Kidney glomerular epithelial cell (primary cell): ENCODE measurements around the gene SPATA2L.
A peak's percentile ranks its signal among the peaks of the same experiment; 100 is the strongest.

Experiments used
- DNase-seq: peaks from one replicate; lab custom pipeline; 2025; lab: John Stamatoyannopoulos, UW

Gene SPATA2L

DNA sequence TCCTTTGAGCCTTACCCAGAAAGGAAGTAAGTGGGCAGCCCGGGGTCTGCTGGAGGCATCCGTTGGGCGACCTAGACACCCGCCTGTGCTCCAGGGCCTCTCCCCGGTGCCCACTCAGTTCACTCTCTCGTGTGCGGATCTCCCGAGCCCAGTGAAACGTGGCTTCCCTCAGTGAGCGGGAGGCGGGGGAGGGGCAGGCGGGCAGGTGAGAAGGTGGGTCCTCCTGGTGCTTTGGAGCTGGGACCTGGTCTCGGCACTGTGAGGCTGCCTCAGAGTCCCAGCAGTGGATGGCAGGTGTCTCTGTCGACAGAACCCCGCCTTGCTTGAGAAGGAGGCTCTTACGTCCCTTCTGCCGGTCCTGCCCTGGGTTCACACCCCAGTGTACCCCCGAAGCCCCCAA is 27.8 kb upstream of the SPATA2L start:
- no peak for DNase-seq

DNA sequence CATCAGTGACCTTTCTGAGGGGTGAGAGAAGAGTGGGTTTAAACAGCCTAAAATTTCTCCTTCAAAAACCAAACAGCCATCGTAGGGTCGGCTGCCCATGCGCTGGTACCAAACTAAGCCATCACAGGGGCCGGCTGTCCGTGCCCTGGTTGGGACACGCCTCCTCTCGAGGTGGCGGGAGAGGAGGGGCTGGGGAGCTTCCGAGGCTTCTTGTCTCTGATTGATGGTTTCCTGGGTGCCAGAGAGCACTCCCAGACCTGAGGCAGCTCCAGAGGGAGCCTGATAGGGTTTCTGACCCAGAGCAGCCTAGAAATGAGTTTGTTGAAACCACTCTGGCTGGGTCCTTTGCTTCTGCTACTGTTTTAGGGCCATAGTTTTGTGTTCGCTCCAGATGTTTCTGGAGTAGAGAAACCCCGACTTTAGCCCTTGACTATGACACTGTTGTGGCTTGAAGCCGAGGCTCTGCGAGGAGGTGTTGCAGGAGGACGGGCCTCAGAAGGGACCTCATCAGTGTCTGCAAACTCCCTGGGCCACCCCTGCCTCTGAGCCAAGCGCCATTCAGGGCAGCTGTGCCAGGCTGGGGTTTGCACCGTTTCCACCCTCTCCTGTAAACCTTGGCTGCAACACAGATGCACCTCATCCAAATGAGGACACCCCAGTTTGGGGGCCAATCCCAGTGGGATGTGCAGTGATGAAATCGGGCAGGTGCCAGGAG is 26.1 kb upstream of the SPATA2L start:
- DNase-seq, result no peak

DNA sequence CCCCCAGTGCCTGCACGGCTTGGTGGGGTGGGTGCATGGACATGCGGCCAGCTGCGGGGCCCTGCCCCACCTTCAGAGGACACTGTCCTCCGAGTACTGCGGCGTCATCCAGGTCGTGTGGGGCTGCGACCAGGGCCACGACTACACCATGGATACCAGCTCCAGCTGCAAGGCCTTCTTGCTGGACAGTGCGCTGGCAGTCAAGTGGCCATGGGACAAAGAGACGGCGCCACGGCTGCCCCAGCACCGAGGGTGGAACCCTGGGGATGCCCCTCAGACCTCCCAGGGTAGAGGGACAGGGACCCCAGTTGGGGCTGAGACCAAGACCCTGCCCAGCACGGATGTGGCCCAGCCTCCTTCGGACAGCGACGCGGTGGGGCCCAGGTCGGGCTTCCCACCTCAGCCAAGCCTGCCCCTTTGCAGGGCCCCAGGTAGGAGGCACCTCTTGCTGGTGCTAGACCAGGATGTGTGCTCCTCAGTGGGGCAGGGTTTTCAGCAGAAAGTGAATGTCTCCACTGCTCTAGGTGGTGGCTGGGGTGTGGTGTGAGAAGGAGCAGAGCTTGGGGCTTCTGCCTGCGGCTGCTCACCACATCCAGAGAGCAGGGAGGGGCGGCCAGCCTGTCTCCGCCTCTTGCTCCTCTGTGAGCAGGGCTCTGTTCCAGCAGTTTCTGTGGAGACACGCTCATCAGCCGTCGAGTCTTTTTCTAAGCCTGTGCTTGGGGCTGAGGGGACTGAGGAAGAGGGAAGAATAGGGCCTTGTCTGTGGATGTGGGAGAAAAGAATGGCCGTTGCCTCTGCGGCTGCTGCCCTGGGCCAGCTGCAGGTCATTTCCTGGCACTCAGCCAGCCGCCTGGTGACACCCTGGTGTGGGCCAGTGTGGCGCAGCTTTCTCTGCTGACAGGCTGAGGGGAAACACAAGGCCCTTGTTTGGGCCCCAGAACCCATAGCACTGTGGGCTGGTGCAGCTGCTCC is 22.1 kb upstream of the SPATA2L start:
- DNase-seq, result no peak

DNA sequence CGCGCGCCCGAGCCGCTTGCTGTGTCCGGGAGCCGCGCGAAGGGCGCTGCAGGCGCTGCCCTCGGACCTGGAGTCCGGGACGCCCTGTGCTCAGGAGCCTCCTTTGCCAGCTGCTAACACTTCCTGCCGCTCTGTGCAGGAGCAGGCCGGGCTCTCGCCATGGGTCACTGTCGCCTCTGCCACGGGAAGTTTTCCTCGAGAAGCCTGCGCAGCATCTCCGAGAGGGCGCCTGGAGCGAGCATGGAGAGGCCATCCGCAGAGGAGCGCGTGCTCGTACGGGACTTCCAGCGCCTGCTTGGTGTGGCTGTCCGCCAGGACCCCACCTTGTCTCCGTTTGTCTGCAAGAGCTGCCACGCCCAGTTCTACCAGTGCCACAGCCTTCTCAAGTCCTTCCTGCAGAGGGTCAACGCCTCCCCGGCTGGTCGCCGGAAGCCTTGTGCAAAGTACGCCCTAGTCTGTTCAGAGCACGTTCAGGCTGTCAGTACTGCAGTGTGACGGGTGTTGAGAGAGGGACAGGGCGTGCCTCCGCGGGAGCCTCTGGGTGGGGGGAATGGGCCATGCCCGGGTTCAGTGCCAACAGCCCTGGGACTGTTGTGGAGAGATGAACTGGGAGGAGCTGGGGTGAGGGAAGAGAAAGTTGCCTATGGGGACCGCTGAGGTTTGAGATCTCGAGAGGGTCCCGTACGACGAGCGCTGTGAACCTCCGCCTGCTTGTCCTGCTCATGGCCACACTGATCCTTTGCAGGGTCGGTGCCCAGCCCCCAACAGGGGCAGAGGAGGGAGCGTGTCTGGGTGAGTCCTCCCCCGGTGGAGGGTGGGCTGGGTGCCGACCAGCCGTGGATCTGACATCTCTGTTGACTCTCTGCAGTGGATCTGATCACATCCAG is 21.1 kb upstream of the SPATA2L start:
- DNase-seq, result no peak

DNA sequence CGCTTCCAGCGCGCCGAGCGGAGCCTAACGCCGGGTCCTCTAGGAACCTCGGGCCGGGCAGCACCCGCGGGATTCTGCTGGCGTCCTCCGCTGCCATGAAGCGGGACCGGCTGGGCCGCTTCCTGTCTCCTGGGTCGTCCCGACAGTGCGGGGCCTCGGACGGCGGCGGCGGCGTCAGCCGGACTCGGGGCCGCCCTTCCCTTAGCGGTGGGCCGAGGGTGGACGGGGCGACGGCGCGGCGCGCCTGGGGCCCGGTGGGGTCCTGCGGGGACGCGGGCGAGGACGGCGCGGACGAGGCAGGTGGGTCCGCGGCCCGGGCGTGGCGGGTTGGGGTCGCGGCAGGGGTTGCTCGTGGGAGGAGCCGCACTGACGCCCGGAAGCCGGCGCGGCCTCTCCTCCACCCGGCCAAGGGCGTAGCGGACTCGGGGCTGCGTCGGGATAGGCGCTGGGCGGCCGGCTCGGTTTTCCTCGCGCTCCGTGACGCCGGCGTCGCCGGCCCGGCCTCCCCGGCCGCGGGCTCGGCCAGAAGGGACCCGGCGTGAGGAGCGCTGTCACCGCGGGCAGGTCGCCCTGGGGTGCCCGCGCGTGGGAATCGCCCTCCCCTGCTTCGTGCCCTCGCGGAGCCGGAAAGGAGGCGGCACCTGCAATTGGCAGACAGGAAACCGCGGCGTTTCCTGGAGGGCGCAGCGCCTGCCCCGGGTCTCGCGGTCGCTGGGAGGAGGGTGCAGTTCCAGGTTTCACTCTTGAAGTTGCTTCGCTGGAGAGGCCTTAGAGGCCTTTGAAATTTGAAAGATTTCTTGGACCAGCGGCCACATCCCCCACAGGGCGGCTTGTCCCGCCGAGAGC is 20.3 kb upstream of the SPATA2L start:
- DNase-seq, result peak; percentile 55

DNA sequence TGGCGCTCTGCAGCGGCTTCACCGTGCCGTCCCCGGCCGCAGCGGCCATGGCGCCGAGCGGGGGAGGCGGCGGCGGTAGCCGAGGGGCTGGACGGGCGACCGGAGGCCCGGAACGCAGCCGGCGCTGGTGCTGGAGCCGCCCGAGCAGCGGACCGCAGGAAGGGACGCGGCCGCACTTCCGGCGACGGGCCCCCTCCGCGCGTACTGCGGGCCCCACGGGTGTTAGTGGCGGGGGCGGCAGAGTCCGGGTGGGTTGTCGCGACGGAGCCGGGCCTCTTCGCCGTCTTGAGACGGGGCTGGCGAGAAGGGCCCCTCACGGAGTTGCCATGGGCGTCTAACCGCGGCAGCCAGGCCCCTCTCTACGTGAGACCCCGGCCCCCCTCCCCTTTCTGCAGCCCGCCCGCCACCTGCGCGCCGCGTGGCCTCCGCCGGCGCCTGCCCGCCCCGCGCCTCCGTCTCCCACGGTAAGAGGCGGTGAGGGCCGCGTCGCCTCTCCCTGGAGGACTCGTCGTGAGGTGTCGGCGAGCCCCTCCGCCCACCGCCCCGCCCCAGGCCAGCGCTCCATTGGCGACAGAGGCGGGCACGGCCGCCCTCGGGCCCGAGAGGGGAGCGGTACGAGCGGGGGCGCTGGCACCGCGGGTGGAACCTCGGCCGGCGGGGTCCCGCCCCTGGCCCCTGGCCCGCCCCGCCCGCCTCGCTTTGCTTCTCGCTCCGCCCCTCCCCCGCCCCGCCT is 19.5 kb upstream of the SPATA2L start, which contains the start of the genes VPS9D1 and ZNF276:
TSS of gene VPS9D1 (minus strand) at position 86 of the 733 bp plus-strand sequence. CDS start at position 49, 37 bp downstream.
TSS of gene ZNF276 (plus strand) at position 725 of the 733 bp plus-strand sequence. CDS start 104 bp downstream, outside the sequence.
- DNase-seq, result peak; percentile 69

DNA sequence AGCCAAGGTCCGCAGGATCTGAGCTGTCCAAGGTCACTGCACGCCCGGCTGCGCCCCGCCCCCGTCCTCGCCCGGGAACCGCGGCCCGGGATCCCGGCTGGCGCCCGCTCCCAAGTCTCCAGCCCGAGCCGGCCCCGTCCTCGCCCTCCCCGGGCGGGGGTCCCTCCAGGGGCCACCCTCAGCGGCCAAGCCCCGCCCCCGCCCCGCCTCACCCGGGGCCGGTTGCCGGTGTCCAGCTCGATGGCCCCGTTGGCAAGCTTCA is 19.0 kb upstream of the SPATA2L start:
- no peak for DNase-seq

DNA sequence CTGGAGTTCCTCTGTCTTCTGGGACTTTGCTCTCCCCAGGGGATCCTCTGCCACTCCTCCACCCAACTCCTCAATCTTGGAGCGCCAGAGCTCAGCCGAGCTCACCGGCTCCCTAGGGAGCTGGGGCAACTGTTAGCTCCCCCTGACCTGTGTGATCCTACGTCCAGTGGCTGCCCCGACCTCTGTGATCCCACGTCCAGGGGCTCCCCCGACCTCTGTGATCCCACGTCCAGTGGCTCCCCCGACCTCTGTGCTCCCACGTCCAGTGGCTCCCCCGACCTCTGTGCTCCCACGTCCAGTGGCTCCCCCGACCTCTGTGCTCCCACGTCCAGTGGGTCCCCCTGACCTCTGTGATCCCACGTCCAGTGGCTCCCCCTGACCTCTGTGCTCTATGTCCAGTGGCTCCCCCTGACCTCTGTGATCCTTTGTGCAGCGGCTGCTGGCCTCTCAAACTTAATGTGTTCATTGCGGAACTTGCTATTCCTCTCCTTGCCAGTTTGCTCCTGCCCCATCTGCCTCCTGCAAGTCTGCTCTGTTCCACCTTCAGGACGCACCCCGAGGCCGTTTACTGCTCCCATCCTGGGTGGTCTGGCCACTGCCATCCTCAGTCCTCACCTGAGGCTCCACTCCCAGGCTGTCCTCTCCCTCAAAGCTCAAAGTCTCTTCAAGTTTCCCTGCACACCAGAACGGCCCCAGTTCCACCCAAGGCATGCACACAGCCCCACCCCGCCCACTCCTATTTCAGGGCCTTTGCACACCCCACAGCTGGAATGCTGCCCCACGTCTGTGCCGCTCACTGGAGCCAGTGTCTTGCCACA is 16.4 kb upstream of the SPATA2L start:
- DNase-seq, result no peak

DNA sequence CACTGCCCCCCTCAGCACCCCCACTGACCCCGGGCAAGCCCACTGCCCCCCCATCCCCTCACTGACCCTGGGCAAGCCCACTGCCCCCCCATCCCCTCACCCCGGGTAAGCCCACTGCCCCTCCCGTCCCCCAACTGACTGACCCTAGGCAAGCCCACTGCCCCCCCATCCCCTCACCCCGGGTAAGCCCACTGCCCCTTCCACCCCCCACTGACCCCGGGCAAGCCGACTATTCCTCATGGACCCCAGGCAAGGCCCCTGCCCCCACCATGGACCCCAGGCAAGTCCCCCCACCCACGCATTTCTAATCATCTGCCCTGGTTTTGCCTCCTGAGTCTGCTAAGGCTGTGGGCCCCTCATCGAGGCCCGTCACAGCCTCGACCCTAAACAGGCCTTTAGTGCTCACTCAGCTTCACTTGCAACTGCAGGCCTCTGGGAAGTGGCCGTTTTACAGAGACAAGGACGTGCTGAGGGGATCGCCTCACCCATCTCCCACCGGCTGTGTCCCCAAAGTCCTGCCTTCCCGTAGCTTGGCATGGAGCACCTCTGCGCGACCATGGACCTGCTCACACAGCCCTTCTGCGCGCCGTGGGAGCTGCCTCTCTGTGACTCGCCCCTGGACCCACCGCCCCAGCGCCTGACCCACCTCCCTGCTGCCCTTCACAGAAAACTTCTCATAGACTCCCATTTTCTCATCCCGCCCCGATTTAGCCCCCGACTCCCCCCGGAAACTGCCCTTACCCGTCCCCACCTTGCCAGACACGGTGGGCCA is 15.6 kb upstream of the SPATA2L start:
- no peak for DNase-seq

DNA sequence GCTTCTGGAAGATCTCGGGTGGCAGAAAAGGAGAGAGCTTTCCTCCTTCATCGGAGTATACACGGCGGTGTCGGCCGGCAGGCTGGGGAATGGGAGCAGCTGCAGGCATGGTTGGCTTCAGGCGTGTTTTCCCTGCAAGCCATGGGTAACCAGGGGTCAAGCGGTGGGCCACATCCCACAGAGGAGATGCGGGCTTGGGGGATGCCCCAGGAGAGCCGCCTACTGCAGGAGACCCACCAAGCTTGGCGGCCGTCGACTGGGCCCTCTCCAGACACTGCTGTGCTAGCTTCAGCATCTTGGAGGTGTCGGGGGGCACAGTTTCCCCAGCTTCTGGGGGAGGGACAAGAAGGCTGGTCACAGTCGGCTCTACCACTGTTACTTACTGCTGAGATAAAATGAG is 15.0 kb upstream of the SPATA2L start:
- DNase-seq, result no peak

DNA sequence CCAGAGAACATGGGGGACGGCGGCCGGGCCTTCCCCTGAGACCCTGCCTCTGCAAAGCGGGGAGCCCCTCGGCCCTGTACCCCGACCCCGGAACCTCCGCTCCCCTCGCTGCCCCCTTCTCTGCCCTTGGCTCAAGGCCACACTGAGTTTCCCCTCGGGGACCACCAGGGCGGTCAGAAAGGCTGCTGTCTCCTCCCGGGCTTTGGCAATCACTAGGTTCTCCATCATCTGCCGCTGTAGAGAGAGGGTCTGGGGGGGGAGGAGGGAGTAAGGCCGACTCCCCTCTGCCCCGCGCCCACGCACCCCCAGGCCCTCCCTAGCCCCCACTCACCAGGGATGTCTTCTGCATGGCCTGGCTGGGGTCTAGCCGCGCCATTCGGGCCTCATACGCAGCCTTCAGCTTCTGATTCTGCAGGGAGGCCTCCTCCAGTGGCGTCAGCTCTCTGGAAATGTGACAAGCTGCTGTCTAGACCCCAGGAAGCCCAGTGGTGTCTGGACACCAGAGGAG is 10.8 kb upstream of the SPATA2L start:
- DNase-seq, result no peak

DNA sequence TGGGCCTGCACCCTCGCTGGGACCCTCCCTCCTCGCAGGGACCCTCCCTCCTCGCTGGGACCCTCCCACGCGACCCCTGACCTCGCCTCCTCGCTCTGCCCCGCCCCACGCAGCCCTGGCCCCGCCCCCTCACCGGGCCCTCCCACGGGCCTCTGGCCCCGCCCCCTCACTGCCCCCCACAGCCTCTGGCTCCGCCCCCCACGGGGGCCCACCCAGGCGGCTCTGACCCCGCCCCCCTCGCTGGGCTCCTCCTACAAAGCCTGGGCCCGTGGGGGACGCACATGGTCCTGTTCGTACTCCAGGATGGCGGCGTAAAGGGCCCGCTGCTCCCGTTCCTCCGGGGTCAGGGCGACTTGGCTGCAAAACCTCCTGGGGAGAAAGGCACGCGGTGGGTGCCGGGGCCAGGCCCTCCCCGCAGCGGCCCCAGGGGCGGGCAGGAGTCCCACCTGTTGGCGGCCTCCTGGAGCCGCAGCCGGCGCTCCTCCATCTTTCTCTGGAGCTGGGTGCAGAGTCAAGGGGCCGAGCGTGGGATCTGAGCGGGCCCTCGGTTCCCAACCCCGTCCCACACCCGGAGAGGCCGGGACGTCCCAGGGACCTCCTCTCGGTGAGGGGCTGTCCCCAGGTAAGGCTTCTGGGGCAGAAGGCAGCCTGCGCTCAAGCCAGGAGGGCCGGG is 10.2 kb upstream of the SPATA2L start:
- peak; percentile 37 for DNase-seq

DNA sequence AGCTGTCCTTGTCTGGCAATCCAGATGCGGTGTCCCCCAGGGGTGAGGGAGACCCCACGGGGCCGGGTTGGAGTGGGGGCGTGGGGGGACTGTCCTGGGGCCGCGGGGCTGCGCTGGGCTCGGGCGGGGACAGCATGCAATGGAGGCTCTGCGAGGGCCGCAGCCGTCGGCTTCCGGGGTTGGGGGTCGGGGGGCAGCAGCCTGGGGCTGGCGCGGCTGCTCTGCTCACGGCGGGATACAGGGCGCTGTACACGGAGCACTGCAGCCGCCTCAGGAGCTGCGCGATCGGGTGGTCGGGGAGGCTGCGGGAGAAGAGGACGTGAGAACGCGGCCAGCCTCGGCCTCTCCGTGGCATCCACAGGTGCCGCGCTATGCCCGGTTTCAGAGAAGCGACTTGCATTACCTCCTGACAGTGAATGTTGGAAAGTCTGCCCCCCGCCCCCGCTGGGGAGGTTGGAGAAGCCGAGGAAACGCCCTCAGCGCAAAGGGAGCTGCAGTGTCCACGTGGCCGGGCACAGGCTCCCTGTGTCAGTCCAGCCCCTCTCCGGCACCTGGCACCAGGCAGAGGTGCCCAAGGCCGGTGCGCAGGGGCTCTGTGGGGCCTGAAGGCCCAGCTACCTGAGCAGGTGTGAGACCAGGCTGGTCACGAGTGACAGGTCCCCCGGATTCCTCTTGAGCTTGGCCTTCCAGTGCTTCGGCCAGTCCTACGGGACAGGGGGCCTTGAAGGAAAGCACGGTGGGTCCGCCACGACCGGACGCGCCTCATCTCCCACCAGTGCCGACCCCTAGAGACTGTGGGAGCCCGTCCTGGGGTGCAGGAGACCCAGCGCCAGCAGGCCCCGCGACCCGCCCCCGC is 9.4 kb upstream of the SPATA2L start:
- DNase-seq, result no peak

DNA sequence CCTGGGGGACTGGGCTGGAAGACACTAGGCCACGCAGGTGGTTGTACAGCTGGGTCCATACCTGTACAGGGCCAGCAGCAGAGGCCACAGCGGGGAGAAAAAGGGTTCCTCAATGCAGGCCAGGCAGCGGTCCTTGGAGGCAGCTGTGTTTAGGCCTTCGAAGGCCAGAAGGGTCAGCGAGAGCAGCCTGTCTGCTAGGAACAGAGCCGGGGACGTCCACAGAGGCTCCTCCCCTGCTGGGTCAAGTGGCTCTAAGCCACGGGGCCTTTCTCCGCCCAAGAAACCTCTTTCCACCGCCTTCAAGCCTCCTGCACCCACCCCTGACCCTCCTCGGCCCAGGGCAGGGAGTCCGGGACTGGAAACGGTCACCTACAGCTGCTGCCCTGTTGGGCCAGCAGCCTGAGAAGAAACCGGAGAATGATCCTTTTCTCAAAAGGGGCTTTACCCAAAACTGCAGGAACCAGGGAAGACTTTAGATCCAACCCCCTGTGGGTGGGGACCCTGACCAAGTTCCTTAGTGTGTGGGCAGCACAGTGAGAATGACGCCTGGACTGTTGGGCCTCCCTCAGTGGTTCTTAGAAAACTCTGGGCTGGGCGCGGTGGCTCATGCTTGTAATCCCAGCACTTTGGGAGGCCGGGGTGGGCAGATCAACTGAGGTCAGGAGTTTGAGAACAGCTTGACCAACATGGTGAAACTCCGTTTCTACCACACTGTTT is 8.4 kb upstream of the SPATA2L start:
- no peak for DNase-seq

DNA sequence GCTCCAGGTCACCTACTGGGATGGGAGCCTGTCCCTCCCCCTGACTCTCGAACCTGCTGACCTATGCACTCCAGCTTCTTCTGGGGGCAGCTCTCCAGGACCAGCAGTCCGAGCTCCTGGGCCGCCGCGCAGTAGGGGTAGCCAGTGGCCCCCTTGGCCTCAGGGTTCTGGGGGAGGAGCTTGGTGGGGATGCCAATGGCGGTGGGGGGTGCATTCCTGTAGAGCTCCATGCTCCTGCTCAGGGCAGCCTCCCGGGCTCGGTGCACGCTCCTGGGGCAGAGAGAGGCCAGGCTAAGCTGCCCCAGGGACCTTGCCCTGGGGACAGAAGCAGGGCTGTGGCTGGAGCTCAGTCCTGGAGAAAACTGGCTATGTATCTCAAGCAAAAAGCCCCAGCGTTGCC is 7.7 kb upstream of the SPATA2L start:
- DNase-seq, result no peak

DNA sequence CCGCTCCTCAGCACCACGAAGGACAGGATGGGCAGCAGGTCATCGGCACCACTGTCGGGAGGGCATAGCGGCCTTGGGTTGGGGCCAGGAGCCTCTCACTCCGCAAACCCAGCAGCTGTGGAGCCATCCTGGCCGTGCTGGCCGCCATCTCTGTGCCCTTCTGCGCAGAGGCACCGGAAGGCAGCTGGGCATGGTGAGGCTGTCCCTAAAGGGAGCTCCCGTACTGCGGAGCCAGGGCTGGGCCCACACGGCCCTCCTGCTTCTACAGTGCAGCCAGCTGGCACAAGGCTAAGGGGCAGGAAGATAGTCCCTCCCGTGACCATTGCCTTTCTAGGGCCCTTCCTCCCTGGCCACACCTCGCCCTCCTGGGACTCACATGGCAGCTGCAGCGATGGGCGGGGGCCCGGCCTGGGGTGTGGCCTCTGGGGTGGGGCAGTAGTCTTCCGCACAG is 7.0 kb upstream of the SPATA2L start:
- DNase-seq, result no peak
